Measurements from ENCODE around the gene PSTK. TPM values are rescaled to one million over a fixed set of nuclear protein-coding genes. Genes with fewer than 3 reads are reported as not detected.

PSTK gene
- total and polyA plus RNA-seq, 2 of the 13 experiments (the other 11 are each of a cell fraction or from before 2014, with no cell fraction given) = 8.2 to 9.3 TPM

DNA sequence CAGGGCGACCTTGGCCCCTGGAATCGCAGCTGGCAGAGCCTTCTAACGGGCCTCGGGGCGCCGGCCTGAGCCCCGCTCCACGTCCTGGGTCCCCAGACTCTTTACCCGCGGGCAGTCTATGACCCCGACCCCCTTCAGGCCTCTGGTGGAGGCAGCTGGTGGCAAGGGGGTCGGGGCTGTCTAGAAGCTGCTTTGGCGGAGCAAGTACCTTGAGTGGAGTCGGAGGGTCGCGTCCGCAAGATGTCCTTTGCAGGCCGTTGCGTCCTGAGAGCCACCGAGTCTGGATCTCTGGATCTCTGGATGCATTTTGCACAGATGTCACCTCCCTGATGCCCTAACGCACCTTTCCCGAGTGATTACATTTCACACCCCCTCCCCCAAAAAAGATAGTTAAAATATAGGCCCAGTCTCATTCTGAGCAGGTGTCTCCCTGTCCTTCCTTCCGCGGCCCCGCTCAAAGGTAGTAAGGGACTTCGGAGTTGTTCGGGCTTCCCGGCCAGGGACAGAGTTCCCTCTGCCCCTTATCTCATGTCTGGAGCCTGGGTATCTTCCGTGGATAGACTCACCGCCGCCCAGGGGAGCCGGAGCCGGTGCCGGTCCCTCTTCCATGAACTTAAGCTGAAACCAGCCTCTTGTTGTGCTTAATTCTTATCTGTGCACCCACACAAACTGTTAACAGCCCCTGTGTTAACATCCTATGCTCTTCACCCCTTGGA is 29.1 kb downstream of the PSTK start:
- Histone ChIP-seq H3K27me3 (ENCODE audit: control insufficient read depth in 1 of 2, insufficient read depth in 2 of 2, low read length in 2 of 2) (no peaks in the 10 kb centered on the region; a peak in 1 of 5 replicates), H3K4me1 (ENCODE audit: insufficient read depth, low read length) (peaks cover 50% of the 10 kb centered on the region), H2AFZ (ENCODE audit: low read length) (no peak overlapping the region), H3K9me3 (ENCODE audit: low read length) (no peaks in the 10 kb centered on the region), H3K9ac (ENCODE audit: insufficient read depth, low read depth, low read length) (peak overlapping the region; percentile 87), H3K4me3 (replicated peaks in 1 of 3; ENCODE audit: insufficient read depth in 1 of 3, low read depth in 2 of 3, low read length in 3 of 3) (peak overlapping the region; percentile 91 to 99 (median 99)), H3K36me3 (replicated peaks in 1 of 2; ENCODE audit: control insufficient read depth in 1 of 2, insufficient read depth in 2 of 2, low read length in 2 of 2) (peaks cover 5 to 6% of the 10 kb centered on the region in 2 experiments; a peak in 4 of 5 replicates), H4K20me1 (ENCODE audit: insufficient read depth, low read length) (peaks cover 17% of the 10 kb centered on the region), H3K79me2 (ENCODE audit: insufficient read depth, low read length) (peaks cover 93% of the 10 kb centered on the region), H3K27ac (ENCODE audit: extremely low read length, insufficient read depth, low read length) (peak overlapping the region; percentile 67), H3K4me2 (ENCODE audit: low read depth, low read length) (peak overlapping the region; percentile 75)
- no TSS peak for BruUV-seq (replicated peaks)
- in situ Hi-C loops (cut with HindIII; ENCODE audit: extremely low pct_ligation_motif_present, low pct_unique_long_range_greater_than_20kb) = no loop called here
- intact Hi-C loops (cut with micrococcal nuclease; ENCODE audit: unreplicated experiment) = no loop called here
- POLR2A ChIA-PET = interaction anchor here (0.7 to 6.9 kb wide), 8 partner anchors 10 to 145 kb away, joined by 3 to 131 read pairs (median 4); partner anchors contain the start of genes C10orf88 and PSTK
- CTCF ChIA-PET (ENCODE audit: low intra/inter-chr PET ratio, low total read pairs) = no interaction called here
- WGBS (ENCODE audit: low lambda C conversion rate) = 3% methylated on average over 13 of the region's 34 CpGs
- DNase-seq (ENCODE audit: low spot score) = no peak
- no peak for FAIRE-seq
- ATAC-seq = peak; percentile 54
- TF ChIP-seq ZNF253 (CRISPR knock-in tag; IDR thresholded peaks at IDR 0.05; ENCODE audit: borderline replicate concordance) (peak; percentile 55; the same call in 1 of the 2 replicates), TARDBP (CRISPR knock-in tag; IDR thresholded peaks at IDR 0.05) (0 out of 2 replicates have a peak, but pooled peaks have one; percentile 7), ZNF766 (CRISPR knock-in tag; IDR thresholded peaks at IDR 0.05; ENCODE audit: borderline replicate concordance) (no peak), SALL2 (CRISPR knock-in tag; IDR thresholded peaks at IDR 0.05) (no peak), SAP130 (CRISPR knock-in tag; IDR thresholded peaks at IDR 0.05; ENCODE audit: low read depth) (no peak; the same call in 1 of the 2 replicates), JUNB (CRISPR knock-in tag; IDR thresholded peaks at IDR 0.05; ENCODE audit: borderline replicate concordance) (no peak), KAT2B (IDR thresholded peaks at IDR 0.05; ENCODE audit: borderline replicate concordance, low read depth, low read length) (no peak), ZNF720 (CRISPR knock-in tag; IDR thresholded peaks at IDR 0.05) (no peak), STAG1 (CRISPR knock-in tag; IDR thresholded peaks at IDR 0.05) (peak; percentile 12; the same call in 1 of the 2 replicates), SMAD3 (CRISPR knock-in tag; IDR thresholded peaks at IDR 0.05) (no peak), ZNF224 (CRISPR knock-in tag; IDR thresholded peaks at IDR 0.05) (no peak), ZNF879 (CRISPR knock-in tag; IDR thresholded peaks at IDR 0.05) (no peak), NFRKB (IDR thresholded peaks at IDR 0.05) (no peak), KDM2A (CRISPR knock-in tag; IDR thresholded peaks at IDR 0.05; ENCODE audit: borderline replicate concordance, low read depth) (peak; percentile 1; the same call in 1 of the 2 replicates), MAZ (IDR thresholded peaks at IDR 0.05; ENCODE audit: borderline replicate concordance, low read depth, low read length) (no peak), MAZ (CRISPR knock-in tag; IDR thresholded peaks at IDR 0.05; ENCODE audit: low read depth) (no peak; the same call in 1 of the 2 replicates)
- TF ChIP-seq, protein P1, sequence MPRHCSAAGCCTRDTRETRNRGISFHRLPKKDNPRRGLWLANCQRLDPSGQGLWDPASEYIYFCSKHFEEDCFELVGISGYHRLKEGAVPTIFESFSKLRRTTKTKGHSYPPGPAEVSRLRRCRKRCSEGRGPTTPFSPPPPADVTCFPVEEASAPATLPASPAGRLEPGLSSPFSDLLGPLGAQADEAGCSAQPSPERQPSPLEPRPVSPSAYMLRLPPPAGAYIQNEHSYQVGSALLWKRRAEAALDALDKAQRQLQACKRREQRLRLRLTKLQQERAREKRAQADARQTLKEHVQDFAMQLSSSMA (CRISPR knock-in tag; IDR thresholded peaks at IDR 0.05) = no peak
- TF ChIP-seq, protein P2, sequence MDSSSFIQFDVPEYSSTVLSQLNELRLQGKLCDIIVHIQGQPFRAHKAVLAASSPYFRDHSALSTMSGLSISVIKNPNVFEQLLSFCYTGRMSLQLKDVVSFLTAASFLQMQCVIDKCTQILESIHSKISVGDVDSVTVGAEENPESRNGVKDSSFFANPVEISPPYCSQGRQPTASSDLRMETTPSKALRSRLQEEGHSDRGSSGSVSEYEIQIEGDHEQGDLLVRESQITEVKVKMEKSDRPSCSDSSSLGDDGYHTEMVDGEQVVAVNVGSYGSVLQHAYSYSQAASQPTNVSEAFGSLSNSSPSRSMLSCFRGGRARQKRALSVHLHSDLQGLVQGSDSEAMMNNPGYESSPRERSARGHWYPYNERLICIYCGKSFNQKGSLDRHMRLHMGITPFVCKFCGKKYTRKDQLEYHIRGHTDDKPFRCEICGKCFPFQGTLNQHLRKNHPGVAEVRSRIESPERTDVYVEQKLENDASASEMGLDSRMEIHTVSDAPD (CRISPR knock-in tag; IDR thresholded peaks at IDR 0.05) = no peak
- TF ChIP-seq, protein P3, sequence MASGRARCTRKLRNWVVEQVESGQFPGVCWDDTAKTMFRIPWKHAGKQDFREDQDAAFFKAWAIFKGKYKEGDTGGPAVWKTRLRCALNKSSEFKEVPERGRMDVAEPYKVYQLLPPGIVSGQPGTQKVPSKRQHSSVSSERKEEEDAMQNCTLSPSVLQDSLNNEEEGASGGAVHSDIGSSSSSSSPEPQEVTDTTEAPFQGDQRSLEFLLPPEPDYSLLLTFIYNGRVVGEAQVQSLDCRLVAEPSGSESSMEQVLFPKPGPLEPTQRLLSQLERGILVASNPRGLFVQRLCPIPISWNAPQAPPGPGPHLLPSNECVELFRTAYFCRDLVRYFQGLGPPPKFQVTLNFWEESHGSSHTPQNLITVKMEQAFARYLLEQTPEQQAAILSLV (CRISPR knock-in tag; IDR thresholded peaks at IDR 0.05; ENCODE audit: borderline replicate concordance) = peak; percentile 40; the same call in 1 of the 2 replicates
- TF ChIP-seq, protein P4, sequence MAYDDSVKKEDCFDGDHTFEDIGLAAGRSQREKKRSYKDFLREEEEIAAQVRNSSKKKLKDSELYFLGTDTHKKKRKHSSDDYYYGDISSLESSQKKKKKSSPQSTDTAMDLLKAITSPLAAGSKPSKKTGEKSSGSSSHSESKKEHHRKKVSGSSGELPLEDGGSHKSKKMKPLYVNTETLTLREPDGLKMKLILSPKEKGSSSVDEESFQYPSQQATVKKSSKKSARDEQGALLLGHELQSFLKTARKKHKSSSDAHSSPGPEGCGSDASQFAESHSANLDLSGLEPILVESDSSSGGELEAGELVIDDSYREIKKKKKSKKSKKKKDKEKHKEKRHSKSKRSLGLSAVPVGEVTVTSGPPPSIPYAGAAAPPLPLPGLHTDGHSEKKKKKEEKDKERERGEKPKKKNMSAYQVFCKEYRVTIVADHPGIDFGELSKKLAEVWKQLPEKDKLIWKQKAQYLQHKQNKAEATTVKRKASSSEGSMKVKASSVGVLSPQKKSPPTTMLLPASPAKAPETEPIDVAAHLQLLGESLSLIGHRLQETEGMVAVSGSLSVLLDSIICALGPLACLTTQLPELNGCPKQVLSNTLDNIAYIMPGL (CRISPR knock-in tag; IDR thresholded peaks at IDR 0.05; ENCODE audit: borderline replicate concordance in 1 of 2, low read depth in 1 of 2) = peak in 1 of 2 experiments; percentile 13; a peak in 1 of 4 replicates
